CD8-positive, alpha-beta memory T cell (primary cell): ENCODE results near the gene COA3. TPM values are rescaled to one million over a fixed set of nuclear protein-coding genes. Genes with fewer than 3 reads are reported as not detected.
A peak's percentile ranks its signal among the peaks of the same experiment; 100 is the strongest.

Source experiments
- CTCF ChIA-PET: fragments of 350-600 bp; sonication (Branson Sonifier 250); formaldehyde crosslinking; loops from one replicate; lab custom pipeline; 2021; ENCODE audit warnings: antibody characterized with exemption; lab: Charles Lee
- POLR2A ChIA-PET: fragments of 350-600 bp; sonication (Branson Sonifier 250); formaldehyde crosslinking; loops from one replicate; lab custom pipeline; 2021; ENCODE audit warnings: antibody characterized with exemption; lab: Charles Lee
- DNase-seq, 5 donors: peaks; one replicate each; pipeline versions ENCODE4 v3.0.0 to v3.0.0-alpha.2; 2020 to 2022; ENCODE audit warnings: mixed read lengths in 1 of 5
- H3K27ac ChIP-seq: one replicate; pipeline ENCODE4 v1.7.0; 2013; ENCODE audit warnings: low read depth, mild to moderate bottlenecking, low read length, moderate library complexity
- H3K27me3 ChIP-seq: 2 replicates; pipeline ENCODE4 v1.7.0; 2013; ENCODE audit warnings: low read length, mild to moderate bottlenecking; ENCODE audit not compliant: insufficient read depth, poor library complexity, severe bottlenecking
- H3K36me3 ChIP-seq: 2 replicates; pipeline ENCODE4 v1.7.0; 2013; ENCODE audit warnings: mild to moderate bottlenecking, low read length, moderate library complexity; ENCODE audit not compliant: insufficient read depth
- H3K4me1 ChIP-seq: 2 replicates; pipeline ENCODE4 v1.7.0; 2013; ENCODE audit warnings: mild to moderate bottlenecking, low read length, moderate library complexity; ENCODE audit not compliant: insufficient read depth
- H3K4me3 ChIP-seq: 2 replicates; pipeline ENCODE4 v1.7.0; 2013; ENCODE audit warnings: mild to moderate bottlenecking, low read length
- H3K9me3 ChIP-seq: 2 replicates; pipeline ENCODE4 v1.7.0; 2013; ENCODE audit warnings: mild to moderate bottlenecking, low read length
- H3K27ac Mint-ChIP-seq, 8 donors: one replicate each; pipeline ENCODE4 v1.8.0; 2020 to 2021; ENCODE audit warnings: mixed read lengths in 8 of 8, mild to moderate bottlenecking in 6 of 8, inconsistent platforms in 3 of 8, moderate library complexity in 3 of 8
- H3K27me3 Mint-ChIP-seq, 2 donors: one replicate each; pipeline ENCODE4 v1.8.0; 2020 to 2021; ENCODE audit warnings: mixed read lengths in 2 of 2, mild to moderate bottlenecking in 1 of 2, moderate library complexity in 1 of 2
- H3K36me3 Mint-ChIP-seq, 3 donors: one replicate each; pipeline ENCODE4 v1.8.0; 2020 to 2021; ENCODE audit warnings: mixed read lengths in 3 of 3, inconsistent platforms in 1 of 3, mild to moderate bottlenecking in 1 of 3
- H3K4me1 Mint-ChIP-seq, 3 donors: one replicate each; pipeline ENCODE4 v1.8.0; 2020 to 2021; ENCODE audit warnings: mixed read lengths in 3 of 3, inconsistent platforms in 1 of 3, mild to moderate bottlenecking in 1 of 3
- H3K4me3 Mint-ChIP-seq, 7 donors: one replicate each; pipeline ENCODE4 v1.8.0; 2020 to 2021; ENCODE audit warnings: mixed read lengths in 7 of 7, mild to moderate bottlenecking in 6 of 7, moderate library complexity in 4 of 7, inconsistent platforms in 2 of 7
- H3K9me3 Mint-ChIP-seq, 5 donors: one replicate each; pipeline ENCODE4 v1.8.0; 2020 to 2022; ENCODE audit warnings: mixed read lengths in 5 of 5, mild to moderate bottlenecking in 3 of 5, moderate library complexity in 2 of 5, inconsistent platforms in 1 of 5
- polyA plus RNA-seq: library from polyadenylated mRNA; unstranded; fragments of 300-500 nt; fragmentation: Illumina TruSeq; gene quantifications from one replicate; pipeline ENCODE4 v1.2.3, GENCODE V29; 2021
- total RNA-seq, 2 experiments: library from RNA; stranded (reverse); gene quantifications; one replicate each; pipeline ENCODE4 v1.2.3, GENCODE V29; 2021

COA3 gene
- total and polyA plus RNA-seq, 3 experiments from 2014 or later: 55.5 to 132 (median 60.8) TPM

DNA sequence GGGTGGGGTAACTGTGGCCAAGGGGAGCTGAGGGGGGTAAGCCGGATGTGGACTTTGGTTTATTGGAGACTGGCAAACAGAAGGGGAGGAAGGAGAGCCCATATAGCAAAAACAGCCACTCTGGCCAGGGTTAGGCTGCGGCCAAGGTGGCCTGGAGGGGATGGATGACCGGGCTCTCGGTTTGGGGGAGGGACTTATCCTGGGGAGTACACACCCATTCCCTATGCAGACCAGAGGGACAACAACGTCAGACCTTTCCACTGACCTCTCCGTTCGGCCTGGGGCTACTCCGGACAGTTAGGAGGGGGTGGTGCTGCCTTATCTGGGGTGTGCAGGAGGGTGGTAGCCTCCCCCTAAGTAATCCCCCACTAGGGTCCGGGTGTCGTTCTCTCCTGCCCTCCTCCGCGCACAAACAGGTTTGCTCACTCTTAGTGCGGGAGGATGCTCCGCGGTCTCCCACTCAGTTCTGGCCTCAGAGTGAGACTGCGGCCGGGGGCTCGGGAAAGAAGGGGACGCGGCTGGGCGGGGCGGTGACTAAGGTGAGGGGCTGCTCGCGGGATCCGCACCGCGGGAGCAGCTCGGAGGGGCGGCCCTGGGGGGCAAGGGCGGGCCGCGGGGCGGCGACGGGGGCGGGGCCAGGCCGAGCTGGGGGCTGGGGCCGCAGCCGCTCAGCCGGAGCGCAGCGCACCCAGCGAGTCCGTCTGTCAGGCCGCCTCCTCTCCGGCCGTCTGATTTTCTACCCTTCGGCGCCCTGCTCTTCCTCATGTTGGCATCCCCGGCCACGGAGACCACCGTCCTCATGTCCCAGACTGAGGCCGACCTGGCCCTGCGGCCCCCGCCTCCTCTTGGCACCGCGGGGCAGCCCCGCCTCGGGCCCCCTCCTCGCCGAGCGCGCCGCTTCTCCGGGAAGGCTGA is 18.3 kb downstream of the COA3 start, which contains the start of gene WNK4:
WNK4 (plus strand) TSS at position 675 of the 915 bp plus-strand sequence; CDS start at position 764, 89 bp downstream.
- peaks cover 26% of the 10 kb centered on the region for H3K36me3 ChIP-seq
- Mint-ChIP-seq H3K27ac (peak within 1 kb of the TSS in 2 of 8 donors; percentile 55 to 60), H3K27me3 (peaks cover 26 to 47% of the 10 kb centered on the region in 2 donors), H3K9me3 (peaks cover 0 to 4% (median 0%) of the 10 kb centered on the region in 5 donors), H3K36me3 (peaks cover 18 to 43% (median 19%) of the 10 kb centered on the region in 3 donors), H3K4me3 (peak within 1 kb of the TSS in 3 of 7 donors; percentile 15 to 74 (median 58)), H3K4me1 (peaks cover 13 to 42% (median 18%) of the 10 kb centered on the region in 3 donors)
- DNase-seq: no peak
- peaks cover 34% of the 10 kb centered on the region for H3K27me3 ChIP-seq
- no peaks in the 10 kb centered on the region for H3K9me3 ChIP-seq
- ChIA-PET POLR2A (no interaction called here), CTCF (interaction anchor here (0.6 to 1.3 kb wide), 3 partner anchors 14 to 41 kb away, joined by 3 to 4 read pairs (median 3); no protein-coding TSS in a partner anchor)
- H3K4me1 ChIP-seq: peaks cover 13% of the 10 kb centered on the region
- H3K4me3 ChIP-seq: peak within 1 kb of the TSS; percentile 22
- H3K27ac ChIP-seq: peak within 1 kb of the TSS; percentile 65

DNA sequence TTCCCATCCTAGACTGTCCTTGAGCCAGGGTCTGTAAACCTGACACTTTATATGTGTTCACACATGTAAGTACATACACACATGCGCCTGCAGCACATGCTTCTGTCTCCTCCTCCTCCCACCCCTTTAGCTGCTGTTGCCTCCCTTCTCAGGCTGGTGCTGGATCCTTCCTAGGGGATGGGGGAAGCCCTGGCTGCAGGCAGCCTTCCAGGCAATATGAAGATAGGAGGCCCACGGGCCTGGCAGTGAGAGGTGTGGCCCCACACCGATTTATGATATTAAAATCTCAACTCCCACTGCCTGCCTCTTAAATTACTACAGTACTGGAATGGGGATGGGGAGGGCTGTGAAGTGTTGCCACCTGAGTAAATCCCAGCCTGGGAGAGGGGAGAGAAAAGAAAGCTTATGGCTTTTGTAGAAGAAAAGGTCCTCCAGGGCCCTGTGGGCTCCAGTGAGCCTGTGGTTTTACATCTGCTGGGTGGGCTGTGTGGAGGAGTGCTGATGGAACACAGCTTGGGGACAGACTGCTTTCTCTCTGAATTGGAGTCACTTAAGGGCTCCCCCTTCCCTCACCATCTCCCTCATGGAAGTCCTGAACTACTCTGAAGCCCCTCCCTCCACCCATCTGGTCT is 19.1 kb downstream of the COA3 start:
- Mint-ChIP-seq H3K36me3 (peaks cover 18 to 49% (median 19%) of the 10 kb centered on the region in 3 donors), H3K4me1 (peaks cover 14 to 39% (median 14%) of the 10 kb centered on the region in 3 donors), H3K27me3 (peaks cover 23 to 40% of the 10 kb centered on the region in 2 donors), H3K27ac (no peak overlapping the region), H3K4me3 (peak overlapping the region in 3 of 7 donors; percentile 4 to 74 (median 15)), H3K9me3 (no peaks in the 10 kb centered on the region)
- DNase-seq: no peak
- Histone ChIP-seq H3K4me3 (no peak overlapping the region), H3K27ac (peak overlapping the region; percentile 27), H3K36me3 (peaks cover 26% of the 10 kb centered on the region), H3K9me3 (no peaks in the 10 kb centered on the region), H3K4me1 (peaks cover 6% of the 10 kb centered on the region), H3K27me3 (peaks cover 26% of the 10 kb centered on the region)
- CTCF ChIA-PET: interaction anchor here (0.6 kb wide), 1 partner anchor 41 kb away, joined by 3 read pairs; no protein-coding TSS in a partner anchor
- POLR2A ChIA-PET: no interaction called here

DNA sequence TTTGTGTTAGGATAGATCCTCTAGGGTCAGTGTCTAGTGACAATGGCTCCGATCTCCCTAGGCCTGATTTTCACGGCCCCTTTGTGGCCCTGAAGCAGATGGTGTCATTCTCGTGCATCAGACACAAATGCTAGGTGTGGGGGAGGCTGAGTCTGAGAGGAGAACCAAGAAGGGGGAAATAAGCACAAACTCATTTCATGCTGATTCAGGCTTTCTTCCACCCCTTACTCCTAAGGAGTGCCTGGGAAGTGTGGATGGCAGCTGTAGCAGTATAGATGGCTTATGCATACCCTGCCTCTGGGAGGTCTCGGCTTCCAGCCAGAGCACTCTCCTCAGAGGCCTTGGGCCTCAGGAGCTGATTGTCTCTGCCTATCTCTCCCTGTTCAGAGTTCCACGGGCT is 19.9 kb downstream of the COA3 start:
- H3K4me1 Mint-ChIP-seq: peaks cover 18 to 40% (median 22%) of the 10 kb centered on the region in 3 donors
- H3K36me3 Mint-ChIP-seq: peaks cover 19 to 56% (median 19%) of the 10 kb centered on the region in 3 donors
- Histone ChIP-seq H3K27me3 (peaks cover 21% of the 10 kb centered on the region), H3K4me1 (peaks cover 9% of the 10 kb centered on the region), H3K27ac (peak overlapping the region; percentile 0), H3K9me3 (no peaks in the 10 kb centered on the region), H3K36me3 (peaks cover 26% of the 10 kb centered on the region), H3K4me3 (no peak overlapping the region)
- no peak overlapping the region for H3K27ac Mint-ChIP-seq
- H3K4me3 Mint-ChIP-seq: no peak overlapping the region
- ChIA-PET POLR2A (no interaction called here), CTCF (interaction anchor here (1.0 kb wide), 1 partner anchor 15 kb away, joined by 4 read pairs; no protein-coding TSS in a partner anchor)
- H3K27me3 Mint-ChIP-seq: peaks cover 16 to 31% of the 10 kb centered on the region in 2 donors
- H3K9me3 Mint-ChIP-seq: no peaks in the 10 kb centered on the region
- no peak for DNase-seq

DNA sequence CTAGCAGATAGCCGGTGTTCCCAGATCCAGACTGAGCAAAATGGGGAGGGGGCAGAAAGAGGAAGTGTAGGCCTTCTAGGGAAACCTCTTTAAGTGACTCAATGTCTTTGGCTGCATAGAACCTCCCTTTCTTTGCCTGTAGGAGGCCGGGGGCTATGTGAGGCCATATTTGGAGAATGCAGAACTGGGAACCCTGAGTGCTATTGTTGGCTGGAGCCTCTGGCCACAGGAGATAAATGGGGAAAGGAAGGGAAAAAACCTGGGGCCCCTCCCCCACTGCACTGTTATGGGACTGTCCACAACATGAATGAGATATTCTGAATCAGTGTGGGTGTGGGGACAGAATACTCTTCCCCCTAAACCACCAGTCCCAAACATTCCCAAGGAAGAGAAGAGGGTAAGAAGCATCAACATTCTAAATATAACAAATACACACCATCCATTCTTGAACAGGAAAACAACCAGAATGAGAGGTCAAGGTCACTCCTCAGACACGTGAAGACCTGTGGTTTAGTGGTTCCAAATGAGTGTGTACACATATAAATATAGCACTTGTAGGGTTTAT is 22.9 kb downstream of the COA3 start:
- Mint-ChIP-seq H3K36me3 (peaks cover 19 to 62% (median 22%) of the 10 kb centered on the region in 3 donors), H3K9me3 (no peaks in the 10 kb centered on the region), H3K27ac (peak overlapping the region in 1 of 8 donors; percentile 38), H3K4me3 (peak overlapping the region in 3 of 7 donors; percentile 51 to 99 (median 98)), H3K27me3 (peaks cover 5 to 8% of the 10 kb centered on the region in 2 donors), H3K4me1 (peaks cover 26 to 40% (median 39%) of the 10 kb centered on the region in 3 donors)
- H3K36me3 ChIP-seq: peaks cover 26% of the 10 kb centered on the region
- ChIA-PET CTCF (no interaction called here), POLR2A (no interaction called here)
- DNase-seq: no peak
- H3K27ac ChIP-seq: peak overlapping the region; percentile 19
- H3K4me1 ChIP-seq: peaks cover 11% of the 10 kb centered on the region
- H3K27me3 ChIP-seq: no peaks in the 10 kb centered on the region
- no peaks in the 10 kb centered on the region for H3K9me3 ChIP-seq
- H3K4me3 ChIP-seq: no peak overlapping the region

DNA sequence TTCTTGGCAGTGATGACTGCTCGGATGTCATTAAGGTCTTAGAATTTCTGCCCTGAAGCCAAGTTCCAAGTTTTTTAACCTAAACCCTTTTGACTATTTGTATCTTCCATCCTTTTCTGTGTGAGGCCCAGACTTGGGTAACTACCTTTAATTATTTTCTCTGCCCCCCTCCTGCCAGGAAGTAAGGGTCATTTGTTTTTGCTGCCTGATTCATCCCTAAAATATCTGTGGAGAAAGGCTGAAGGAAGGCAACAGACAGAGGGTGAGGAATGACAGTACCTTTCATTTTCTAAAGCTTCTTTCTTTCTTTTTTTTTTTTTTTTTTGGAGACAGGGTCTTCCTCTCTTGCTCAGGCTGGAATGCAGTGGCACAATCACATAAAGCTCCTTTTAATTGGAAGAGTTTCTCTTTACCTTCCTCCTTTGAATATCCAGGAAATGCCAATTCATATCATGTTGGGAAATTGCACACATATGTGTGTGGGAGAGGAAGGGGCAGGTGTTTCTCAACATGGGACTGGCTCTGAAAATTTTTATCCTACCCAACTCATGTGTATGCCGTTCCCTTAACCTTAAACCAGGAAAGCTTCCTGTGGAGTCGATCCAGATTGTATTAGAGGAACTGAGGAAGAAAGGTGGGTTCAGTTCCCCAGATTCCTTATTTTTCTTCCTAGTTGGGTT is 24.3 kb downstream of the COA3 start:
- peak overlapping the region; percentile 91 for H3K27ac ChIP-seq
- no peaks in the 10 kb centered on the region for H3K9me3 ChIP-seq
- Mint-ChIP-seq H3K9me3 (no peaks in the 10 kb centered on the region), H3K27ac (peak overlapping the region; percentile 88 to 100 (median 99)), H3K27me3 (peaks cover 0 to 1% of the 10 kb centered on the region in 2 donors), H3K4me3 (peak overlapping the region; percentile 91 to 99 (median 98)), H3K36me3 (peaks cover 14 to 55% (median 17%) of the 10 kb centered on the region in 3 donors), H3K4me1 (peaks cover 19 to 34% (median 30%) of the 10 kb centered on the region in 3 donors)
- POLR2A ChIA-PET: interaction anchor here (0.5 to 1.8 kb wide), 9 partner anchors 8 to 586 kb away, joined by 3 to 10 read pairs (median 4); partner anchors contain the start of gene BECN1
- no peaks in the 10 kb centered on the region for H3K27me3 ChIP-seq
- CTCF ChIA-PET: interaction anchor here (1.8 to 2.9 kb wide), 3 partner anchors 14 to 196 kb away, joined by 5 to 10 read pairs (median 10); partner anchors contain the start of genes BECN1 and PSMC3IP
- peaks cover 11% of the 10 kb centered on the region for H3K4me1 ChIP-seq
- peak overlapping the region; percentile 99 for H3K4me3 ChIP-seq
- DNase-seq: no peak
- H3K36me3 ChIP-seq: peaks cover 21% of the 10 kb centered on the region

DNA sequence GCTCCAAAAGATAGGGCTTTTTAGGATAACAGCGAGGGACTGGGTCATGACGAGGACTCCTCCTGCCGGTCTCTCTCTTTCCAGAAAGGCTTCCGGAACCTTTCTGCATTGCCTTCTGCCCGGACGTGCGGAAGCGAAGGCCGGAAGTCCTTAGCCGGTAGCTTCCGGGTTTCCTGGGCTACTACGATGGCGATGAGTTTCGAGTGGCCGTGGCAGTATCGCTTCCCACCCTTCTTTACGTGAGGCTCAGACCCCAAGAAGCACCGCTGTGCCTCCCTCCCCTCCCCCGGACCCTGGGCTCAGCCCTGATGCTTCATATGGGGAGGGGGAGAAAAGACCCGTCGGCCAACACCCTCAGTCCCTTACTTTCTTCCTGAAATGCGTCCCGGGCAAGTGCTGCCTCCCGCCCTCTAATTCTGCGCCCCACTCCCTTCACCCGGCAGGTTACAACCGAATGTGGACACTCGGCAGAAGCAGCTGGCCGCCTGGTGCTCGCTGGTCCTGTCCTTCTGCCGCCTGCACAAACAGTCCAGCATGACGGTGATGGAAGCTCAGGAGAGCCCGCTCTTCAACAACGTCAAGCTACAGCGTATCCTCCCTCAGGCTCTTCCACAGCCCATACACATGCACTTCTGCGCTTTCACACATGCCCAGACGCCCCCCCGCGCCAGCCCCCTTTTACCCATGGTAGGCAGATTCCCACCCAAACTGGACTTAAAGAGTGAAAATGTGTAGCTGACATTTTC is 25.0 kb downstream of the COA3 start, which contains the start of gene VPS25:
VPS25 (plus strand) TSS at position 160 of the 746 bp plus-strand sequence; CDS start at position 187, 27 bp downstream.
- H3K4me1 ChIP-seq: peaks cover 11% of the 10 kb centered on the region
- H3K27me3 ChIP-seq: no peaks in the 10 kb centered on the region
- H3K27ac Mint-ChIP-seq: peak within 1 kb of the TSS; percentile 88 to 100 (median 99)
- H3K27me3 Mint-ChIP-seq: peaks cover 0 to 2% of the 10 kb centered on the region in 2 donors
- peaks cover 11 to 48% (median 13%) of the 10 kb centered on the region in 3 donors for H3K36me3 Mint-ChIP-seq
- peaks cover 14% of the 10 kb centered on the region for H3K36me3 ChIP-seq
- POLR2A ChIA-PET: interaction anchor here (0.5 to 1.8 kb wide), 13 partner anchors 9 to 587 kb away, joined by 3 to 10 read pairs (median 3); partner anchors contain the start of genes BECN1 and COA3
- CTCF ChIA-PET: interaction anchor here (0.9 to 2.9 kb wide), 6 partner anchors 10 to 433 kb away, joined by 3 to 10 read pairs (median 8); partner anchors contain the start of genes BECN1 and PSMC3IP
- peak within 1 kb of the TSS; percentile 91 to 99 (median 98) for H3K4me3 Mint-ChIP-seq
- peak; percentile 57 to 84 (median 68) for DNase-seq
- H3K9me3 Mint-ChIP-seq: no peaks in the 10 kb centered on the region
- no peaks in the 10 kb centered on the region for H3K9me3 ChIP-seq
- peak within 1 kb of the TSS; percentile 91 for H3K27ac ChIP-seq
- H3K4me1 Mint-ChIP-seq: peaks cover 19 to 34% (median 30%) of the 10 kb centered on the region in 3 donors
- H3K4me3 ChIP-seq: peak within 1 kb of the TSS; percentile 99
